NCI-H1930 (cell line): ENCODE results near the gene JMJD8.
A peak's percentile ranks its signal among the peaks of the same experiment; 100 is the strongest.

Experiments
- DNase-seq, 2 experiments: peaks; one replicate each; lab custom pipeline; 2025; lab: John Stamatoyannopoulos, UW

Gene JMJD8

GRCh38 chr16:641326-642188 is 42.6 kb downstream of the JMJD8 start, which contains the start of gene MCRIP2:
Gene MCRIP2, plus strand, starts transcription at chr16:641828. Its CDS starts 164 bp downstream, at chr16:641992.
- peak; percentile 69 to 85 for DNase-seq

- DNase-seq = no peak
Observed at GRCh38 chr16:640614-641013, 43.5 kb downstream of the JMJD8 start.

- no peak for DNase-seq
Observed at GRCh38 chr16:638836-639235, 45.3 kb downstream of the JMJD8 start.

- no peak for DNase-seq
Observed at GRCh38 chr16:638034-638543, 46.0 kb downstream of the JMJD8 start.

- DNase-seq = peak in 1 of 2 experiments; percentile 94
Observed at GRCh38 chr16:637081-638018, 46.8 kb downstream of the JMJD8 start.

GRCh38 chr16:636206-637080 is 47.7 kb downstream of the JMJD8 start, which contains the start of gene METTL26:
Gene METTL26, minus strand, starts transcription at chr16:636305. Its CDS starts 15 bp downstream, at chr16:636290.
- peak; percentile 97 to 98 for DNase-seq

GRCh38 chr16:635573-636205 is 48.4 kb downstream of the JMJD8 start:
- DNase-seq = no peak

GRCh38 chr16:634996-635395 is 49.1 kb downstream of the JMJD8 start:
- no peak for DNase-seq

GRCh38 chr16:634051-634670 is 50.0 kb downstream of the JMJD8 start:
- DNase-seq = no peak

- DNase-seq = no peak
Observed at GRCh38 chr16:633336-634050, 50.6 kb downstream of the JMJD8 start.

- no peak for DNase-seq
Observed at GRCh38 chr16:632486-633335, 51.4 kb downstream of the JMJD8 start.

- no peak for DNase-seq
Observed at GRCh38 chr16:631808-632358, 52.3 kb downstream of the JMJD8 start.
